GM12878 (cell line): ENCODE measurements around the gene ZNF142. TPM values are rescaled to one million over a fixed set of nuclear protein-coding genes. Genes with fewer than 3 reads are reported as not detected.
A peak's percentile ranks its signal among the peaks of the same experiment; 100 is the strongest.

Experiments
- BHLHE40 ChIP-seq, 2 experiments: fragments of 450-650 bp in 1 of 2; IDR thresholded peaks; 2 replicates each; pipeline ENCODE4 v1.6.1; 2011 to 2017; ENCODE audit warnings: low read depth in 2 of 2, borderline replicate concordance in 1 of 2, improper control_type of control experiment in 1 of 2, low read length in 1 of 2, mild to moderate bottlenecking in 1 of 2
- FOS ChIP-seq: IDR thresholded peaks from 3 replicates; pipeline ENCODE4 v1.6.1; 2011; ENCODE audit warnings: borderline replicate concordance; ENCODE audit not compliant: insufficient read length; ENCODE audit errors: extremely low read depth
- FOXK2 ChIP-seq: fragments of 450-650 bp; IDR thresholded peaks from 2 replicates; pipeline ENCODE4 v1.6.1; 2017; ENCODE audit warnings: mild to moderate bottlenecking, moderate library complexity
- HDAC6 ChIP-seq: fragments of 200-600 bp; sonication (generic); IDR thresholded peaks from one replicate; pipeline ENCODE4 v1.8.0; 2017; ENCODE audit warnings: antibody characterized with exemption; ENCODE audit not compliant: unreplicated experiment
- IRF3 ChIP-seq: fragments of 450-650 bp; IDR thresholded peaks from 2 replicates; pipeline ENCODE4 v1.6.1; 2014; ENCODE audit warnings: mild to moderate bottlenecking
- IRF4 ChIP-seq: IDR thresholded peaks from 2 replicates; pipeline ENCODE4 v1.6.1; 2011; ENCODE audit warnings: low read depth, low read length
- IRF5 ChIP-seq: fragments of 450-650 bp; IDR thresholded peaks from 2 replicates; pipeline ENCODE4 v1.6.1; 2017; ENCODE audit warnings: borderline replicate concordance
- LARP7 ChIP-seq: fragments of 450-650 bp; IDR thresholded peaks from 2 replicates; pipeline ENCODE4 v1.6.1; 2017; ENCODE audit warnings: mild to moderate bottlenecking
- MLLT1 ChIP-seq: fragments of 450-650 bp; IDR thresholded peaks from 2 replicates; pipeline ENCODE4 v1.6.1; 2016; ENCODE audit warnings: mild to moderate bottlenecking
- MXI1 ChIP-seq: fragments of 150-350 bp; IDR thresholded peaks from 2 replicates; pipeline ENCODE4 v1.6.1; 2011; ENCODE audit warnings: low read depth, mild to moderate bottlenecking, inconsistent platforms, low read length, improper control_type of control experiment
- NFXL1 ChIP-seq: fragments of 450-650 bp; IDR thresholded peaks from 2 replicates; pipeline ENCODE4 v1.6.1; 2017; ENCODE audit warnings: antibody characterized with exemption, mild to moderate bottlenecking, borderline replicate concordance
- PBX3 ChIP-seq: IDR thresholded peaks from 2 replicates; pipeline ENCODE4 v1.6.1; 2011; ENCODE audit warnings: mild to moderate bottlenecking, low read depth, low read length, moderate library complexity; ENCODE audit not compliant: insufficient replicate concordance
- RB1 ChIP-seq: fragments of 450-650 bp; formaldehyde crosslinking; IDR thresholded peaks from 2 replicates; pipeline ENCODE4 v1.6.1; 2017; ENCODE audit warnings: mild to moderate bottlenecking, borderline replicate concordance
- SIX5 ChIP-seq: IDR thresholded peaks from 2 replicates; pipeline ENCODE4 v1.6.1; 2011; ENCODE audit warnings: mild to moderate bottlenecking, low read depth, low read length, moderate library complexity; ENCODE audit not compliant: severe bottlenecking
- SP1 ChIP-seq: IDR thresholded peaks from one replicate; pipeline ENCODE4 v1.6.1; 2011; ENCODE audit warnings: low read depth, low read length
- SREBF1 ChIP-seq: IDR thresholded peaks from 2 replicates; pipeline ENCODE4 v1.6.1; 2012; ENCODE audit warnings: mild to moderate bottlenecking, low read length
- SREBF2 ChIP-seq: IDR thresholded peaks from 2 replicates; pipeline ENCODE4 v1.6.1; 2012; ENCODE audit warnings: mild to moderate bottlenecking, low read length
- STAT1 ChIP-seq: fragments of 450-650 bp; conservative IDR thresholded peaks from 2 replicates; pipeline ENCODE4 v1.6.1; 2014; ENCODE audit warnings: antibody characterized with exemption, mild to moderate bottlenecking
- SUZ12 ChIP-seq: fragments of 200-600 bp; sonication (generic); IDR thresholded peaks from one replicate; pipeline ENCODE4 v1.6.1; 2018; ENCODE audit warnings: antibody characterized with exemption, mild to moderate bottlenecking; ENCODE audit not compliant: unreplicated experiment
- TAF1 ChIP-seq: IDR thresholded peaks from 2 replicates; pipeline ENCODE4 v1.6.1; 2011; ENCODE audit warnings: mild to moderate bottlenecking, low read depth, low read length, borderline replicate concordance
- YY1 ChIP-seq: IDR thresholded peaks from 2 replicates; pipeline ENCODE4 v1.6.1; 2011; ENCODE audit warnings: low read depth, mild to moderate bottlenecking, low read length
- ZBTB33 ChIP-seq: fragments of 450-650 bp; IDR thresholded peaks from 2 replicates; pipeline ENCODE4 v1.6.1; 2017; ENCODE audit warnings: mild to moderate bottlenecking
- ZNF207 ChIP-seq: fragments of 450-650 bp; IDR thresholded peaks from 2 replicates; pipeline ENCODE4 v1.6.1; 2014; ENCODE audit warnings: antibody characterized with exemption, mild to moderate bottlenecking, borderline replicate concordance
- ZNF217 ChIP-seq: fragments of 450-650 bp; IDR thresholded peaks from 2 replicates; pipeline ENCODE4 v1.6.1; 2017; ENCODE audit warnings: antibody characterized with exemption, mild to moderate bottlenecking
- ZNF622 ChIP-seq: fragments of 450-650 bp; IDR thresholded peaks from 2 replicates; pipeline ENCODE4 v1.6.1; 2017; ENCODE audit warnings: mild to moderate bottlenecking, inconsistent platforms
- polyA plus RNA-seq, 11 experiments: library from polyadenylated mRNA; depleted of rRNA in 4 of 11; unstranded in 6 of 11; stranded (reverse) in 5 of 11; fragments of >200 nt; fragmentation: Nextera tagmentation in 4 of 11; fragmentation: Illumina TruSeq in 1 of 11; extraction: Ambion mirVana in 4 of 11; extraction: Trizol in 1 of 11; gene quantifications; 1 replicate in 1 of 11; 2 replicates in 10 of 11; pipeline versions ENCODE4 v1.2.1 to v1.2.3, GENCODE V29; 2011 to 2016; ENCODE audit warnings: inconsistent platforms in 2 of 11, missing spikeins in 2 of 11, low read depth in 1 of 11
- total RNA-seq, 4 experiments: library from RNA; depleted of rRNA in 3 of 4; stranded (reverse); fragments of >200 nt in 3 of 4; fragmentation: Illumina TruSeq in 1 of 4; extraction: Trizol in 1 of 4; gene quantifications; 2 replicates each; pipeline versions ENCODE4 v1.2.1 to v1.2.3, GENCODE V29; 2013 to 2021

The ZNF142 gene
- total and polyA plus RNA-seq, 10 of the 15 experiments (the other 5 are each of a cell fraction or from before 2014, with no cell fraction given): 1.3 to 40.9 (median 15.0) TPM

- TF ChIP-seq HDAC6: no peak
- peak; percentile 97 for TF ChIP-seq MXI1
- TF ChIP-seq SUZ12: no peak
- peak; percentile 99 for TF ChIP-seq MLLT1
- TF ChIP-seq ZNF207: no peak
- no peak for TF ChIP-seq IRF3
- no peak for TF ChIP-seq TAF1
- TF ChIP-seq SREBF1: no peak
- TF ChIP-seq FOS: no peak
- no peak for TF ChIP-seq ZNF217
- TF ChIP-seq SREBF2: no peak
- TF ChIP-seq BHLHE40 (IDR thresholded peaks at IDR 0.05; ENCODE audit: borderline replicate concordance in 1 of 2, low read depth in 2 of 2, low read length in 1 of 2): peak in 1 of 2 experiments; percentile 32; a peak in 1 of 4 replicates
- TF ChIP-seq RB1: peak; percentile 83; the same call in 1 of the 2 replicates
- peak; percentile 85 for TF ChIP-seq PBX3
- no peak for TF ChIP-seq LARP7
- no peak for TF ChIP-seq ZNF622
- TF ChIP-seq ZBTB33: no peak
- no peak for TF ChIP-seq FOXK2
- peak; percentile 63; the same call in 1 of the 2 replicates for TF ChIP-seq YY1
- no peak for TF ChIP-seq STAT1
- TF ChIP-seq IRF5: no peak
- no peak for TF ChIP-seq NFXL1
- no peak for TF ChIP-seq IRF4
- TF ChIP-seq SP1: peak; percentile 19
- no peak for TF ChIP-seq SIX5
These were observed at the start of gene ZNF142, which contains the start of gene BCS1L (continued) for GRCh38 chr2:218659258-218659987.
